GM12865 (cell line): ENCODE results near the gene LRRC10B.

ENCODE experiments used
- DNase-seq: peaks from one replicate; pipeline ENCODE4 v3.0.0; 2010; ENCODE audit warnings: low read depth
- H3K4me3 ChIP-seq: 2 replicates; pipeline ENCODE4 v1.5.1; 2011; ENCODE audit warnings: mild to moderate bottlenecking, low read depth, low read length, control low read depth
- TF ChIP-seq, protein P1 (sequence below): IDR thresholded peaks from 2 replicates; pipeline ENCODE4 v1.5.1; 2011; ENCODE audit warnings: low read length, control low read depth, low read depth, inconsistent platforms; ENCODE audit not compliant: insufficient read depth; ENCODE audit errors: missing control alignments

Gene LRRC10B

DNA sequence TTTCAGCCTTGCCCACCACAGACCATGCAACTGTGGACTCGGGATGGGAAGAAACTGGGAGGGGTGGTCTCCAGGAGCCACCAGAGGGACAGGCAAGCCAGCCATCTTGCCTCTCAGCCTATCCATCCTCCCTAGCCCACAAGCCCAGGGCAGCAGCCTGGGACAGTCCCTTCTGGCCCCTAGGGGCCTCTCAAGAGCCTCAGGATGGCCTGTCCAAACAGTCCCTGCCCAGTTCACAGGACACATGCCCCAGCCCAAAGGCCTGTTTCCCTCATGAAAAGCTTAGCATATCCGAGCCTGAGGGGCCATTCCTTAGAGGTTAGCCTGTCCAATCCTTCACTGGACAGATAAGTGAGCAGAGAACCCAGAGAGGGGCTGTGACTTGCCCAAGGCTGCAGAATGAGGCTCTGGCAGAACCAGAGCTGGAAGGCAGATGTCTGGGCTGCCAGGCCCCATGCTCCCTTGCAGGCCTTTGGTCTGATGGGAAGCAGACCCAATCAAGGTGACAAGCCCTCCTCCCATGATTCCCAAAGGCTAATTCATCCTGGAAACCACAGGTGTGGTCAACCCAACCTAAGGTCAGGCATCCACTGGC, 28.2 kb downstream of the LRRC10B start:
- H3K4me3 ChIP-seq: no peak overlapping the region
- TF ChIP-seq, protein P1, sequence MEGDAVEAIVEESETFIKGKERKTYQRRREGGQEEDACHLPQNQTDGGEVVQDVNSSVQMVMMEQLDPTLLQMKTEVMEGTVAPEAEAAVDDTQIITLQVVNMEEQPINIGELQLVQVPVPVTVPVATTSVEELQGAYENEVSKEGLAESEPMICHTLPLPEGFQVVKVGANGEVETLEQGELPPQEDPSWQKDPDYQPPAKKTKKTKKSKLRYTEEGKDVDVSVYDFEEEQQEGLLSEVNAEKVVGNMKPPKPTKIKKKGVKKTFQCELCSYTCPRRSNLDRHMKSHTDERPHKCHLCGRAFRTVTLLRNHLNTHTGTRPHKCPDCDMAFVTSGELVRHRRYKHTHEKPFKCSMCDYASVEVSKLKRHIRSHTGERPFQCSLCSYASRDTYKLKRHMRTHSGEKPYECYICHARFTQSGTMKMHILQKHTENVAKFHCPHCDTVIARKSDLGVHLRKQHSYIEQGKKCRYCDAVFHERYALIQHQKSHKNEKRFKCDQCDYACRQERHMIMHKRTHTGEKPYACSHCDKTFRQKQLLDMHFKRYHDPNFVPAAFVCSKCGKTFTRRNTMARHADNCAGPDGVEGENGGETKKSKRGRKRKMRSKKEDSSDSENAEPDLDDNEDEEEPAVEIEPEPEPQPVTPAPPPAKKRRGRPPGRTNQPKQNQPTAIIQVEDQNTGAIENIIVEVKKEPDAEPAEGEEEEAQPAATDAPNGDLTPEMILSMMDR: no peak
- no peak for DNase-seq

DNA sequence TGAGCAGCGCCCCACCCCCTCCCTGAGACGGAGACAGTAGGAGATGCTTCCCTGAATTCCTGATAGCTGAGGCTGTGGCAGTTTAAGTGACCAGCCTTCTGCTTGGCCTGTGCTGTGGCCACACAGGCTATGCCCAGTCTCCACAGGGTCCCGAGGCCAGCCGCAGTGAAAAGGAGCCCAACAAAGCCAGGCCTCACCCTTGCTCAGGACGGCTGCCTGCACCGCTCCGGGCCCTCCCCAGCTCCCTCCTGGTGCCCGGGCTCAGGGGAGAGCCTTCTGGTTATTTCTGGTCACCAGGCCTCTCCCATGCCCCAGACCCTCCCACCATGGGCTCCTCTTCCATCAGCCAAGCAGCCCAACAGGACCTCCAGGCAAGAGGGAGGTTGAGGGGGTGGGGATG, 28.8 kb downstream of the LRRC10B start:
- TF ChIP-seq, protein P1: no peak
- H3K4me3 ChIP-seq: no peak overlapping the region
- DNase-seq: no peak

DNA sequence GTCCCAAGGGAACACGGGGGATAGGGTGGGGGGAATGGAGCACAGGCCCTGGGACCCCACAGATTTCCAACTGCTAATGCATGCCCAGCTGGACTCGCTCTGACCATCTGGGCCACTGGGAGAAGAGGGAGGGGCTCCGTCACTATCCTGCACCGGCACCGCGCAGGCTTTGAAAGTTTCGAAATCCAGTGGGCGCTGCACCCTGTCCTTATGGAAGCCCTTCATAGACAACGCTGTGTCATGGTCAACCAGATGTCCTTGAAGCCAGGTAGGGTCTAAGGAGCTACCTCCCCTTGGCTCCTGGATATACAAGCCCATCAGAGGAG, 30.1 kb downstream of the LRRC10B start:
- no peak for DNase-seq
- TF ChIP-seq, protein P1: no peak
- no peak overlapping the region for H3K4me3 ChIP-seq

DNA sequence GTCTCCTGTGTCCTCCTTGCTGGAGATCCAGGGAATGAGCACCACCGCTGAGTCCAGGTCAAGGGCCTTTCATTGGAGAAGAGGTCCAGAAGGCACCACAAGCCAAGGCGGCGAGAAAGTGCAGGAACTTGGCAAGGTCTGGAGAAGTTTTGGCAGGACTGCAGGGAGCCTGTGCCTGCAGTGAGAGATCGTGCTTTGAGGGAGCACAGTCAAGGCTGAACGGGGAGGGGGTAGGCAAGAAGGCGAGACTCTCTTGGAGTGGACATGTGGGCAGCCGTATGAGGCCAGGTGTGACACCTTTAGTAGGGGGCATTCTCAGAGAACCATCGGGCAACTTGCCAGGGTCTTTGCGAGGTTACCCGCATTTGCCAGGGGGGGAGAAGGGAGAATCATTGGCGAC, 30.5 kb downstream of the LRRC10B start:
- no peak for DNase-seq
- TF ChIP-seq, protein P1: no peak
- H3K4me3 ChIP-seq: no peak overlapping the region

DNA sequence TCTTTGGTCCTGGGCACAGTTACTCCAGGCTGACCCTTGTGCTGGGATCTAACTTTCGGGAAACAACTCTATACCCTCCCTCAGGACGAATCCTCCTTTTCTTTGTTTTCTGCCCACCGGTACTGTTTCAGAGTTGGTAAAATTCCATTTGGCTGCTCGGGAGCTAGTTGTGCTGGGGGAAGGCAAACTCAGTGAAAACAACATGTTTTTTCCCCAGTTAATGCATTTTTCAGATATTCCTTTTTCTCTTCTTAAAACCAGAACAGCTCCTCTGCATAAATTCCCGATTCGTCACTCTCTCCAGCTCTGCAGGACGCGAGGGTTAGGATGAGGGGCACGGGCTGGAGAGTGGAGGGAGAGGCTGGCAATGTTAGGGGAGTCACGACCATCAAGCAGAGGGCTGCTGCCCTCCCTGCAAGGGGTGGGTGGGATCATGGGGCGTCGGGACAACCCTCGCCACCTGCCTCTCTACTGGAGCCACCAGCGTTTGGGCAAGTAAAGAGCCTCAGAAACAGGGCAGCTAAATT, 31.3 kb downstream of the LRRC10B start:
- TF ChIP-seq, protein P1: no peak
- H3K4me3 ChIP-seq: no peak overlapping the region
- no peak for DNase-seq

DNA sequence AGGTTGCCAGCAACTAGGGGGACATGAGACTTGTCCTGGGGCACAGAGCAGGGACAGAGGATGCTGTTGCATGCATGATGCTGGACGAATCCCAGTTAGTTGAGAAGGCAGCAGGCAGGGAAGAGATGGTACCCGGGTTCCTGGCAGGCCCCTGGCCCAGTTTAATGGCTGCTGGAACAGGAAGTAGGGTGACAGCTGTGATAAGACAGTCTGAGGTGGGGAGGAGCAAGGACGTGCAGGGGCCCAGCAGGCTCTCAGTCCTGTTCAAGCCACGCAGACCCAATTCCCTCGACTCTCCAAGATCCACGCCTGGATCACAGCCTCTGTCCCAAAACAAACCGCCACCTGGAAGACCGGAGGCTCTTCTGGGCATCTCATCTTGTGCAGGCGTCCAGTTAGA, 32.0 kb downstream of the LRRC10B start:
- TF ChIP-seq, protein P1: no peak
- DNase-seq: no peak

DNA sequence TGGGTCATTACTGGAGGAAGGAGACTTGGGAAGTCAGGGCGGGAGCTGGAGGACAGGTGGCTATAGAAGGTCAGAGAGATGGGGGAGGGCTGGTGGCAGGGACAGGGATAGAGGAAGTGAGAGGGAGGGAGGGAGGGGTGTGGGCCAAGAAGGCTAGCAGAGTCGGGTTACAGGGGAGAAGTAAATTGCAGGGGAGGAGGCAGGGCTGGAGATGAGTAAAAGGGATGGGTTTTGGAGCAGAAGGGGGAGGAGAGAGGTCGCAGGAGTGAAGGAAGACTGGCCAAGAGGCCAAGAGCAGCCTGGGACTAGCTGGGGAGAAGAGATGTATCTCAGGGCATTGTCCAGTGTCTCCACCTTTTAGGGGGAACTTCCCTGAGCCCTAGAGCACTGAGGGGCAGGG, 33.0 kb downstream of the LRRC10B start:
- peak; percentile 5 for DNase-seq
- TF ChIP-seq, protein P1: no peak
- H3K4me3 ChIP-seq: no peak overlapping the region

More for the DNA sequence above, 32.0 kb downstream of the LRRC10B start:
- no peak overlapping the region for H3K4me3 ChIP-seq
